GM23338 (cell line): ENCODE results near the gene GALR2. TPM values are rescaled to one million over a fixed set of nuclear protein-coding genes. Genes with fewer than 3 reads are reported as not detected.
A peak's percentile ranks its signal among the peaks of the same experiment; 100 is the strongest.

Source experiments
- ATAC-seq: fragments of 200-7000 bp; cut with Tn5 transposase; 3 replicates; pipeline ENCODE4 v1.9.1; 2020
- DNase-seq: peaks from one replicate; pipeline ENCODE4 v3.0.0-alpha.2; 2015; ENCODE audit warnings: low spot score
- H2AFZ ChIP-seq: fragments of 200-600 bp; sonication (generic); 2 replicates; pipeline ENCODE4 v1.8.0; 2016; ENCODE audit warnings: antibody characterized with exemption, mild to moderate bottlenecking, moderate library complexity
- H3F3A ChIP-seq: fragments of 200-600 bp; sonication (generic); replicated peaks from 2 replicates; pipeline ENCODE4 v1.8.0; 2017; ENCODE audit warnings: antibody characterized with exemption, mixed run types, low read depth
- H3K27ac ChIP-seq: fragments of 200-600 bp; sonication (generic); 2 replicates; pipeline ENCODE4 v1.6.1; 2016; ENCODE audit warnings: low read depth
- H3K27me3 ChIP-seq: fragments of 200-600 bp; sonication (generic); 2 replicates; pipeline ENCODE4 v1.8.0; 2016; ENCODE audit warnings: mild to moderate bottlenecking, mixed run types, moderate library complexity; ENCODE audit not compliant: insufficient read depth
- H3K36me3 ChIP-seq: fragments of 200-600 bp; sonication (generic); 2 replicates; pipeline ENCODE4 v1.8.0; 2016; ENCODE audit warnings: mild to moderate bottlenecking; ENCODE audit not compliant: insufficient read depth
- H3K4me1 ChIP-seq: fragments of 200-600 bp; sonication (generic); 2 replicates; pipeline ENCODE4 v1.8.0; 2016; ENCODE audit warnings: mild to moderate bottlenecking, moderate library complexity; ENCODE audit not compliant: insufficient read depth
- H3K4me2 ChIP-seq: fragments of 200-600 bp; sonication (generic); 2 replicates; pipeline ENCODE4 v1.7.1; 2017; ENCODE audit warnings: mixed run types
- H3K4me3 ChIP-seq: fragments of 200-600 bp; sonication (generic); 2 replicates; pipeline ENCODE4 v1.6.1; 2016; ENCODE audit warnings: mixed run types
- H3K79me2 ChIP-seq: fragments of 200-600 bp; sonication (generic); replicated peaks from 2 replicates; pipeline ENCODE4 v1.8.0; 2017; ENCODE audit warnings: mild to moderate bottlenecking; ENCODE audit not compliant: insufficient read depth
- H3K9me2 ChIP-seq: fragments of 200-600 bp; sonication (generic); 2 replicates; pipeline ENCODE4 v1.8.0; 2017; ENCODE audit not compliant: insufficient read depth
- H4K20me1 ChIP-seq: fragments of 200-600 bp; sonication (generic); replicated peaks from 2 replicates; pipeline ENCODE4 v1.8.0; 2017; ENCODE audit warnings: mild to moderate bottlenecking; ENCODE audit not compliant: insufficient read depth
- H3K27ac Mint-ChIP-seq: 2 replicates; pipeline ENCODE4 v1.8.0; 2020; ENCODE audit warnings: inconsistent platforms, mild to moderate bottlenecking, moderate library complexity, mixed read lengths
- H3K27me3 Mint-ChIP-seq: 3 replicates; pipeline ENCODE4 v1.8.0; 2022; ENCODE audit warnings: low read depth, mild to moderate bottlenecking, moderate library complexity, mixed read lengths, inconsistent platforms; ENCODE audit not compliant: insufficient read depth, poor library complexity
- H3K36me3 Mint-ChIP-seq: 3 replicates; pipeline ENCODE4 v1.8.0; 2021; ENCODE audit warnings: low read depth, mild to moderate bottlenecking, inconsistent platforms, moderate library complexity, mixed read lengths
- H3K4me1 Mint-ChIP-seq: 3 replicates; pipeline ENCODE4 v1.8.0; 2020; ENCODE audit warnings: mild to moderate bottlenecking, inconsistent platforms, mixed read lengths
- H3K4me3 Mint-ChIP-seq: 3 replicates; pipeline ENCODE4 v1.8.0; 2021; ENCODE audit warnings: moderate library complexity, mild to moderate bottlenecking, inconsistent platforms, mixed read lengths
- H3K9me3 Mint-ChIP-seq: 3 replicates; pipeline ENCODE4 v1.8.0; 2020; ENCODE audit warnings: moderate library complexity, mild to moderate bottlenecking, inconsistent platforms, mixed read lengths
- CREB1 ChIP-seq: fragments of 250-450 bp; sonication (Bioruptor Pico); IDR thresholded peaks from 2 replicates; pipeline ENCODE4 v1.5.0; 2020; ENCODE audit warnings: low read depth, mild to moderate bottlenecking, moderate library complexity
- CTCF ChIP-seq, 2 experiments: fragments of 200-600 bp in 1 of 2; sonication (generic) in 1 of 2; conservative IDR thresholded peaks; 2 replicates each; pipeline versions ENCODE4 v1.5.1 to v1.6.1; 2016 to 2017; ENCODE audit warnings: antibody characterized with exemption in 2 of 2, low read depth in 2 of 2, mild to moderate bottlenecking in 2 of 2, moderate library complexity in 1 of 2
- ETS1 ChIP-seq: IDR thresholded peaks from 2 replicates; pipeline ENCODE4 v1.6.1; 2016; ENCODE audit warnings: antibody characterized with exemption
- EZH2 ChIP-seq: fragments of 200-600 bp; sonication (generic); IDR thresholded peaks from one replicate; pipeline ENCODE4 v1.8.0; 2017; ENCODE audit warnings: antibody characterized with exemption, mild to moderate bottlenecking, low read depth; ENCODE audit not compliant: unreplicated experiment
- EZH2phosphoT487 ChIP-seq: fragments of 200-600 bp; sonication (generic); IDR thresholded peaks from one replicate; pipeline ENCODE4 v1.8.1; 2018; ENCODE audit warnings: antibody characterized with exemption; ENCODE audit not compliant: unreplicated experiment
- JUNB ChIP-seq: IDR thresholded peaks from one replicate; pipeline ENCODE4 v1.6.1; 2016; ENCODE audit warnings: antibody characterized with exemption; ENCODE audit not compliant: unreplicated experiment
- NANOG ChIP-seq: IDR thresholded peaks from 2 replicates; pipeline ENCODE4 v1.6.1; 2016; ENCODE audit warnings: antibody characterized with exemption, borderline replicate concordance
- POLR2AphosphoS5 ChIP-seq: IDR thresholded peaks from 2 replicates; pipeline ENCODE4 v1.6.1; 2016; ENCODE audit warnings: antibody characterized with exemption, low read depth
- REST ChIP-seq: IDR thresholded peaks from one replicate; pipeline ENCODE4 v1.6.1; 2018; ENCODE audit warnings: antibody characterized with exemption; ENCODE audit not compliant: unreplicated experiment
- STAT1 ChIP-seq: IDR thresholded peaks from one replicate; pipeline ENCODE4 v1.6.1; 2016; ENCODE audit warnings: antibody characterized with exemption; ENCODE audit not compliant: unreplicated experiment
- ZNF114 ChIP-seq: fragments of 250-450 bp; sonication (Bioruptor Pico); IDR thresholded peaks from 2 replicates; pipeline ENCODE4 v1.5.0; 2020; ENCODE audit warnings: mild to moderate bottlenecking, moderate library complexity
- ZNF331 ChIP-seq: fragments of 250-450 bp; sonication (Bioruptor Pico); IDR thresholded peaks from 2 replicates; pipeline ENCODE4 v1.5.0; 2020; ENCODE audit warnings: low read depth, mild to moderate bottlenecking, moderate library complexity
- ZNF462 ChIP-seq: fragments of 250-450 bp; sonication (Bioruptor Pico); IDR thresholded peaks from 2 replicates; pipeline ENCODE4 v1.5.0; 2020; ENCODE audit warnings: mild to moderate bottlenecking, moderate library complexity
- polyA plus RNA-seq: library from polyadenylated mRNA; unstranded; fragments of >200 nt; fragmentation: Nextera tagmentation; extraction: Ambion mirVana; gene quantifications from 2 replicates; pipeline ENCODE4 v1.2.1, GENCODE V29; 2016
- total RNA-seq: library from RNA; depleted of rRNA; stranded (reverse); fragments of >200 nt; shearing (Covaris generic); gene quantifications from 2 replicates; pipeline ENCODE4 v1.2.3, GENCODE V29; 2014

The GALR2 gene
- total and polyA plus RNA-seq, 2 experiments from 2014 or later, result 0.50 to 2.2 TPM

- H3K9me2 ChIP-seq, result no peaks in the 10 kb centered on the region
- TF ChIP-seq EZH2 (no peak), POLR2AphosphoS5 (no peak), EZH2phosphoT487 (no peak), NANOG (no peak), REST (no peak), CREB1 (no peak), CTCF (conservative IDR thresholded peaks at IDR 0.05; ENCODE audit: low read depth in 2 of 2) (no peak), ZNF114 (CRISPR knock-in tag) (no peak), ZNF331 (no peak), JUNB (no peak), STAT1 (no peak), ETS1 (no peak), ZNF462 (CRISPR knock-in tag) (no peak)
- peaks cover 9% of the 10 kb centered on the region; the same call in 1 of the 2 replicates for H3K4me1 ChIP-seq
- Mint-ChIP-seq H3K27ac (no peak overlapping the region; the same call in 1 of the 2 replicates), H3K4me3 (no peak overlapping the region), H3K27me3 (peaks cover 1% of the 10 kb centered on the region), H3K9me3 (no peaks in the 10 kb centered on the region), H3K36me3 (peaks cover 66% of the 10 kb centered on the region), H3K4me1 (peaks cover 5% of the 10 kb centered on the region; the same call in 2 of the 3 replicates)
- H3K27me3 ChIP-seq, result no peaks in the 10 kb centered on the region
- H3F3A ChIP-seq, result peaks cover 12% of the 10 kb centered on the region; the same call in 1 of the 2 replicates
- H3K36me3 ChIP-seq, result peaks cover 35% of the 10 kb centered on the region
- H3K79me2 ChIP-seq, result peaks cover 14% of the 10 kb centered on the region; the same call in 1 of the 2 replicates
- H4K20me1 ChIP-seq, result peaks cover 15% of the 10 kb centered on the region
- peak overlapping the region; percentile 74 for H3K27ac ChIP-seq
- no peak overlapping the region for H2AFZ ChIP-seq
- no peak for ATAC-seq
- DNase-seq, result no peak
- no peak overlapping the region for H3K4me2 ChIP-seq
- H3K4me3 ChIP-seq, result no peak overlapping the region
Measured at GRCh38 chr17:76049836-76050537, 24.6 kb upstream of the GALR2 start.
